Posterior cingulate gyrus (tissue), 11 donors: ENCODE results near the gene GFPT1.

ENCODE experiments used
- DNase-seq, 10 donors: peaks; one replicate each; pipeline versions ENCODE4 v3.0.0 to v3.0.0-alpha.2; 2020 to 2021; ENCODE audit warnings: mixed read lengths in 3 of 10
- intact Hi-C: fragments of 100-400 bp; cut with DNase I; formaldehyde crosslinking; loops from one replicate; pipeline ENCODE4 v1.15.1; 2023

The GFPT1 gene

GRCh38 chr2:69299772-69300516 lies 87.1 kb downstream of the GFPT1 start:
- no peak for DNase-seq
- intact Hi-C loops = no loop called here

- DNase-seq = no peak
- intact Hi-C loops = no loop called here
These were observed 88.2 kb downstream of the GFPT1 start for GRCh38 chr2:69298862-69299261.

GRCh38 chr2:69298261-69298660 lies 88.8 kb downstream of the GFPT1 start:
- no peak for DNase-seq
- intact Hi-C loops = no loop called here

- DNase-seq = no peak
- intact Hi-C loops = no loop called here
These were observed 89.8 kb downstream of the GFPT1 start for GRCh38 chr2:69297216-69297615.

- intact Hi-C loops = no loop called here
These were observed 90.6 kb downstream of the GFPT1 start for GRCh38 chr2:69296421-69296820.

GRCh38 chr2:69292256-69292655 lies 94.8 kb downstream of the GFPT1 start:
- DNase-seq = no peak
- intact Hi-C loops = no loop called here

More at GRCh38 chr2:69296421-69296820, 90.6 kb downstream of the GFPT1 start:
- no peak for DNase-seq

- intact Hi-C loops = no loop called here
- no peak for DNase-seq
These were observed 95.3 kb downstream of the GFPT1 start for GRCh38 chr2:69291721-69292120.

GRCh38 chr2:69291004-69291650 lies 95.9 kb downstream of the GFPT1 start:
- no peak for DNase-seq
- intact Hi-C loops = no loop called here

GRCh38 chr2:69288429-69288828 lies 98.6 kb downstream of the GFPT1 start:
- DNase-seq = no peak
- intact Hi-C loops = no loop called here

GRCh38 chr2:69287544-69287943 lies 99.5 kb downstream of the GFPT1 start:
- intact Hi-C loops = no loop called here
- no peak for DNase-seq

- no peak for DNase-seq
- intact Hi-C loops = no loop called here
These were observed 101.6 kb downstream of the GFPT1 start for GRCh38 chr2:69285379-69285894.

GRCh38 chr2:69280796-69281412 lies 106.1 kb downstream of the GFPT1 start:
- intact Hi-C loops = no loop called here
- DNase-seq = no peak

- intact Hi-C loops = no loop called here
- DNase-seq = no peak
These were observed 106.9 kb downstream of the GFPT1 start for GRCh38 chr2:69279931-69280681.

- DNase-seq = no peak
- intact Hi-C loops = no loop called here
These were observed 107.8 kb downstream of the GFPT1 start for GRCh38 chr2:69279211-69279610.

GRCh38 chr2:69278366-69278765 lies 108.7 kb downstream of the GFPT1 start:
- intact Hi-C loops = no loop called here
- DNase-seq = no peak

GRCh38 chr2:69275490-69275889 lies 111.5 kb downstream of the GFPT1 start:
- intact Hi-C loops = no loop called here

GRCh38 chr2:69272803-69273471 lies 114.1 kb downstream of the GFPT1 start:
- intact Hi-C loops = no loop called here
- no peak for DNase-seq

More at GRCh38 chr2:69275490-69275889, 111.5 kb downstream of the GFPT1 start:
- DNase-seq = no peak

- intact Hi-C loops = no loop called here
- DNase-seq = no peak
These were observed 115.2 kb downstream of the GFPT1 start for GRCh38 chr2:69271831-69272257.
